NCI-H2227 treated with DMSO at 0.1 percent for 48 hours (cell line): Measurements from ENCODE around the gene ALDOB.
A peak's percentile ranks its signal among the peaks of the same experiment; 100 is the strongest.

ENCODE experiments used
- DNase-seq: peaks from one replicate; lab custom pipeline; 2025; lab: John Stamatoyannopoulos, UW

The ALDOB gene

GRCh38 chr9:101455656-101456240 is 20.2 kb upstream of the ALDOB start:
- DNase-seq, result no peak

DNA sequence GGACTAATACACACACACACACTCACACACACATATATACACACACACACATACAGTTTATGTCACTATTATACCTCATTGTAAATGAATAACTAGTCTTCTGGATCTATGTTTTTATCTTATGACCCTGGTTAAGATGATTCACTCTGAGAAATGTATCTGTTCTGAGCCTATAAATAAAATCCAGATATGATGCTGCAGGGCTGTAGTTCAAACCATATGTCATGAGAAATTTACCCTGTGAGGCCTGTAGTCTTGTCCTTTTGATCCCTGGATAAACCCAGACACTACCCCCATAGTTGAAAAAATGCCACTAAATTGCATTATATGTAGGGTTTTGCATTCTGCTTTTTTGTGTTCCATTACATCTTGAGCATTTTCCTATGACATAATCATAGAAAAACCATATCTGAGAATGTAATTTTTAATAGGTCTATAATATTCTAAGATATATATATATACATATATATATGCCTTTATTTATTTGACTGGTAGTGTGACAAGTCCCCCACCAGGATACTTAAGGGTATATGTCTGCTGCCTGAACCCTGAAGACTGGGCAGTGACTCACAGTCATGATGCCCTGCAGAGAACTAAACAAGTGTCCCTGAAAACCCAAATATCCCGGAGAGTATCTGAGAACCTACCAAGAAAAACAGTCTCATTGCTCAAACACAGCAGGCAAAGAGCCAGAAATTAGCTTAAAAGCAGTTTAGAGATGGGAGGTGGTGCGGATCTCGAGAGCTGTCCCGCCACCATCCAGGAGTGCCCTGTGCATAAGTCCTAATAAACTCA is 18.4 kb upstream of the ALDOB start:
- no peak for DNase-seq

DNA sequence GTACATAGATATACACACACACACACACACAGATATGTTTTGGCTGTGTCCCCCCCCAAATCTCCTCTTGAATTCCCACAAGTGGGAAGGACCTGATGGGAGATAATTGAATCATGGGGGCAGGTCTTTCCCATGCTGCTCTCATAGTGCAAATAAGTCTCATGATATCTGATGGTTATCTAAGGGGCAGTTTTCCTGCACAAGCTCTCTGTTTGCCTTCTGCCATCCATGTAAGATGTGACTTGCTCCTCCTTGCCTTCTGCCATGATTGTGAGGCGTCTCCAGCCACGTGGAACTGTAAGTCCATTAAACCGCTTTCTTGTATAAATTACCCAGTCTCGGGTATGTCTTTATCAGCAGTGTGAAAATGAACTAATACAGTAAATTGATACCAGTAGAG is 15.9 kb upstream of the ALDOB start:
- no peak for DNase-seq

DNA sequence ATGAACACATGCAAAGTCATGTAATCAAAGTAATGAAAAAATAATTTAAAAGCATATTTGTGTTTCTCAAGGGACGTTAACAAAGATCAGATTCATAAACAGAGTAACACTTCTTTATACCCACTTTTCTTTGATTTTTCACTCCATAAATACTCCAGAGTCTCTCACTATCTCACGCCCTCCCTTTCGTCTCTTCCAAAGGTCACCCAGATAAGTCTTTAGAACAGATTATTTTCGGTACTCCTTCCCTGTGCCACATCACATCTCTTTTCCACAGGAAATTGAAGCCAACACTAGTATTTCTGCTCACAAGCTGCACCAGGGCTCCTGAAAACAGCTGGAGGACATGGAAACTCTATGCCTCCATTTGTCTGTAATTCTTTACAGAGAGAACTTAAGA is 15.4 kb upstream of the ALDOB start:
- no peak for DNase-seq

- peak; percentile 86 for DNase-seq
These were observed 13.6 kb upstream of the ALDOB start for GRCh38 chr9:101449071-101449721.

GRCh38 chr9:101448680-101449070 is 13.1 kb upstream of the ALDOB start:
- DNase-seq, result no peak

DNA sequence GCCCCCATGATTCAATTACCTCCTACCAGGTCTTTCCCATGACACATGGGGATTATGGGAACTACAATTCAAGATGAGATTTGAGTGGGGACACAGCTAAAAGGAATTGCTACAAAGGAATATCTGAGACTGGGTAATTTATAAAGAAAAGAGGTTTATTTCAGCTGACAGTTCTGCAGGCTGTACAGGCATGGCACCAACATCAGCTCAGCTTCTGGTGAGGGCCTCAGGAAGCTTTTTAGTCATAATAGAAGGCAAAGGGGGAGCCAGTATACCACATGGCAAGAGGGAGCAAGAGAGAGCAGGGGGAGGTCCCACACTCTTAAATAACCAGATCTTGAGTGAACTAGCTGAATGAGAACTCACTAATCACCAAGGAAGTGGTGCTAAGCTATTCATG is 11.2 kb upstream of the ALDOB start:
- DNase-seq, result no peak

DNA sequence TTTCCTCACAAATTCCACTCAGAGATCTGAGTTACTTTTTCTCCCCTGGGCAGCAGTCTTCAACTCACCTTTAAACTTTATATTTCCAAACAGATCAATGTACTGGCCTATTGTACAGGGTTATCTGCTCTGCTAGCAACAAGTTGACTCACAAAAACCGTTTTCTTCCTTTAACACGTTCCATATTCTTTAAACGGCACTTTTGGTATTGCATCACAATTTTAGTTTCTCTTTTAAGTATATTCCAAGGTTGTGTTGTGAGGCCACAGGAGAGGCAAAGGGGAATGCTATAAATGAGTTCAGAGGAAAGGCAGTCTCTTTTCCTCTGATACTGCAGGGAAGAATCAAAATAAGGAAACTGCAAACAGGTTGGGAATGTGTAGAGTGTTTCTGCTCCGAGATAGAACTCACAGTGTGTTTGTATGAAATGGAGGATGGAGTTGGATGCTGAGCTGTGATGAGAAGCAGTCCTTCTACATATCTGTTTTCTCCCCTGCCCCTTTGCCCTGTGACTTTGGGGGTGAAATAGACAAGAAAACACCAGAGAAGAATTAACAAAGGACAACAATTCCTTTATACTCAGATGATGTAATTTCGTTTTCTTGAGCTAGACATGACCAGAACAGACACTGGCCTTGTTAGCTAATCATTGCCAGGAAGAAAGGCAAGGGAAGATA is 9.9 kb upstream of the ALDOB start:
- no peak for DNase-seq

GRCh38 chr9:101443364-101443771 is 7.8 kb upstream of the ALDOB start:
- DNase-seq, result no peak

DNA sequence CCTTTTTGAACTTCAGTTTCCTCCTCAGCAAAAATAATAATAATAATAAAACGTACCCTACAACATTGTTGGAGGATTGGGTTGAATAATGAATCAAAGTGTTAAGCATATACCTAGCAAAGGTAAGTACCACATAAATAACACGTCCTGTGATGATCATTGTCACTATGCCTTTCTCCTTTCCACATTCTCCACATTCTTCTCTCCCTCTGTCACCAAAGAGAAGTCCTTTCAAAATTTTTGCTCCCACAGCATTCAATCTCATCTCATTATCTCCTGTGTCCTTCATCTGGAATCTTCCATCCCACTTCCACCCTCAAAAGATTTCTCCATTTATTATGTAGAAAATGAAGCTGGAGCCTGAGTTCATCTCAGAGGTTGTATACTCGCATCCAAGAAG is 7.2 kb upstream of the ALDOB start:
- no peak for DNase-seq

- DNase-seq, result no peak
These were observed 6.7 kb upstream of the ALDOB start for GRCh38 chr9:101442318-101442717.

GRCh38 chr9:101440714-101441230 is 5.2 kb upstream of the ALDOB start:
- DNase-seq, result no peak

DNA sequence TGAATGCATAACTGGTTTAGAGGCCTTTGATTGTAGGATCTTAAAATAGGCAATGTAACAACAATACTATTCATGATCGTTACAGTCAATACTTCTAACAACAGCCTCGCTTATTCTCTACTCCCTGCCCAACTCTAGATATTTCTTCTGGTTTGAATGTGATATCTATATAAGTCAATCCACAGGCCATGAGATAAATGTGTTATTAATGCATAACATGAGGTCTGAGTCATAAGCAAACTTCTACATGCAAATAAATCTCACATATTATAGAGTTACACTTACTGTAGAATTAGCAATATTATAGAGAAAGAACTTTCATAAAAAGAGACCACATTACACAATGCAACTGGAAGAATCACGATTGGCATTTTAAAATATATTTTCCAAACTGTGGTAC is 2.9 kb upstream of the ALDOB start:
- DNase-seq, result no peak

- no peak for DNase-seq
These were observed 2.2 kb upstream of the ALDOB start for GRCh38 chr9:101437806-101438232.

DNA sequence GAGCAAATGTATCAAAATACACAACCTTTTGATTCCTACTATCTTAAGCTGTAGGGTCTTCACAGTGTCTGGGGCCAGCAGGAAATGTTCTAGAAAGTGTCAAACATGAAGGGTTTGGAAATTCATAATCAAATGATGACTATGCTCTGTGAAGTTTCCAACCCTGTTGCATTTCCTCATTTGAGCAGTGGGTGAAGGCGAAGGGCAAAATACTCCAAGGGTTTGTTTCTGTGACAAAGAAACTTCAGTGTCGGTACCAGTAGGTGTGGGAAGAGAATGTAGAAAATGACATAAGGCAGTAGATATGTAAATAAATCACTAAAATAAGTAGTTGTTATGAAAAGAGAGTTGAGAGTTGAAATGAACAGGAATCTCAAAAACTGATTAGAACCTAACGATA is 576 bp downstream of the ALDOB start:
- DNase-seq, result no peak

DNA sequence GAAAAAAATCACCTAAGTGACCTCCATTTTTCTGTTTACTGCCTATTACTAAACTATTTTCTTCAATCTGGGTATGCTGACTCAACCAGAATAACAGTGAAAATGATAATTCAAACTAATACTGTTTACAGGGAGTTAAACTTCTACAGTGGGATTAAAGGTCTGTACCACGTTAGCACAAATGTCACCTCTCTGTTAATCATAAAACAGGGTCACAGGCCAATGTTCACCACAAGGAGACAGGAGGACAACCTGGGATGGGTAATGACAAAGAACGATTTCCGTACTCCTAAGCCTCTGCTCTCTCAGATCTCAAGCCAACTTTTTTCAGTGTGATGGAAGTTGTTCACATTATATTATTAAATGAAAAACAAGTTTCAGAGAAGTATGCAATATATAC is 2.3 kb downstream of the ALDOB start:
- DNase-seq, result no peak

GRCh38 chr9:101432740-101433139 is 2.8 kb downstream of the ALDOB start:
- DNase-seq, result no peak

DNA sequence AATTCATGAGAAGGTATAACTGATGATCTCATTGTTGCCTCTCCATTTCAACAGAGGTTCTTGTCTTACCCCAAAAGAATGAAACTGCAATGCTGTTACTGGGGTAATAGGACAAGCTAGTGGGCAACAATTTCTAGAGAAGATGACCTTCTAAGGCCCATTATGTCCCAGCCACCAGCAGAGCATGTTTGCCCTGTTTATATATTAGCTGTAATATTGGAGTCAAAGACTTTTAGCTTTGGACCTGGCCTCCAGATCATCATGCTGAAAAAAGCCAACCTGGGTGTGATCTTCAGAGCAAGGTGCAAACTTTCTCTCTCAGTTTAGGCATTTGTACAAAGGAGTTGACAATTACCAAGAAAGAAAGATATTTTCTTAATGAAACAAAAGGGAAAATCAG is 3.4 kb downstream of the ALDOB start:
- DNase-seq, result no peak

DNA sequence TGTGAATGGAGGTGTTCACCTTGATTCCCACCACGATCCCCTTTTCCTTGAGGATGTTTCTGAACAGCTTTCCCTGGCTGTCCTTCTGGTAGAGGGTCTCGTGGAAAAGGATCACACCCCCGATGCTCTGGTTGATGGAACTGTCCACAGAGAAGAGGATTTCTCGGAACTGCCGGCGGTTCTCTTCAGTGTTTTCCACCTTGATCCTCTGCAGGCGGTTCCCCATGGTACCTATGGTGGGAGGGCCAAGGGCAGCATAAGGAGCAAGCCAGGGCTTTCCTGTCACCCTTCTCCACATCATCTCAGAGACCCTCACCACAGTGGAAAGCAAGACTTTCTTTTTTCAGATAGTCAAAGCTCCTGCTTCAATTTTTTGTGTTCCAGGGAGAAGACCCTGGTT is 5.8 kb downstream of the ALDOB start:
- DNase-seq, result no peak

- DNase-seq, result no peak
These were observed 6.7 kb downstream of the ALDOB start for GRCh38 chr9:101428909-101429308.

DNA sequence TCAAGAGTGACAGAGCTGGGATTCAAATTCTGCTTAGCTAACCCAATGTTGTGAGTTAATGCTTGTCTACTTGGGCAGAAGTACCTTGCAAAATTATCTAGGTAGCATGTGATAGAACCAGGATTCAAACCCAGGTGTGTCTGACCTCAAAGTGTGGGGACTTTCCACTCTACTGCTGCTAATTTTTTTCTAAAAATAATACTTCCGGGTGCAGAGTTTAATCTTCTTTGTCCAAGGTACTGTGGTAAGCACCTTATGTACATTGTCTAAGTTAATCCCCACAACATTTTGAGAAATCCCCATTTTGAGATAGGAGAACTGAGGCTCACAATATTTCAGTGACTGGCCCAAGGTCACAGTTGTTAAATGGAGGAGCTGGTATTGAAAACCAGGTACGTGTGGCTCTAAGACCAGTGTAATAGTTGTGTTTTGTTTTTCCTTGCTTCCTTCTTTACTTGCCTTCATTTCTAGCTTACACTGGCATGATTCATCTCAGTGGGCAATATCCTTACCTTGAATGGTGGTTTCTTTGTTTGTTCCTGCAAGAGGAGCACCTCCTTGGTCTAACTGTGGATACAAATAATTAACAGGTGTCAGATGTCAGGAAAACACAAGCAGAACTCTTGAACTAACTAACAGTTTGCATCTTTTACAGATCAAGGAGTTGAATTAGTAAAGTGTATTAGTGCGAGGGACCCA is 7.5 kb downstream of the ALDOB start:
- DNase-seq, result no peak

GRCh38 chr9:101427358-101427757 is 8.2 kb downstream of the ALDOB start:
- DNase-seq, result no peak
